GM18502 (cell line): ENCODE results near the gene CHTF8.

ENCODE experiments used
- ATAC-seq: cut with Tn5 transposase; IDR thresholded peaks from one replicate; pipeline ENCODE4 v1.9.1; 2021; ENCODE audit warnings: mild to moderate bottlenecking; ENCODE audit not compliant: unreplicated experiment, poor library complexity

CHTF8 gene

GRCh38 chr16:69114976-69115355 is 17.4 kb downstream of the CHTF8 start:
- no peak for ATAC-seq

DNA sequence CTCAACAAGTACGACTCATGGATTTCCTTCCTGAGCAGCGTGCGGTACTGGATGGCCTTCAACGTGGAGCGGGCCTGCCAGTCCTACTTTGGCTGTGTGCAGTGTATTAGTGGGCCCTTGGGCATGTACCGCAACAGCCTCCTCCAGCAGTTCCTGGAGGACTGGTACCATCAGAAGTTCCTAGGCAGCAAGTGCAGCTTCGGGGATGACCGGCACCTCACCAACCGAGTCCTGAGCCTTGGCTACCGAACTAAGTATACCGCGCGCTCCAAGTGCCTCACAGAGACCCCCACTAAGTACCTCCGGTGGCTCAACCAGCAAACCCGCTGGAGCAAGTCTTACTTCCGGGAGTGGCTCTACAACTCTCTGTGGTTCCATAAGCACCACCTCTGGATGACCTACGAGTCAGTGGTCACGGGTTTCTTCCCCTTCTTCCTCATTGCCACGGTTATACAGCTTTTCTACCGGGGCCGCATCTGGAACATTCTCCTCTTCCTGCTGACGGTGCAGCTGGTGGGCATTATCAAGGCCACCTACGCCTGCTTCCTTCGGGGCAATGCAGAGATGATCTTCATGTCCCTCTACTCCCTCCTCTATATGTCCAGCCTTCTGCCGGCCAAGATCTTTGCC is 17.9 kb downstream of the CHTF8 start:
- no peak for ATAC-seq

GRCh38 chr16:69113216-69113615 is 19.2 kb downstream of the CHTF8 start:
- ATAC-seq, result no peak

DNA sequence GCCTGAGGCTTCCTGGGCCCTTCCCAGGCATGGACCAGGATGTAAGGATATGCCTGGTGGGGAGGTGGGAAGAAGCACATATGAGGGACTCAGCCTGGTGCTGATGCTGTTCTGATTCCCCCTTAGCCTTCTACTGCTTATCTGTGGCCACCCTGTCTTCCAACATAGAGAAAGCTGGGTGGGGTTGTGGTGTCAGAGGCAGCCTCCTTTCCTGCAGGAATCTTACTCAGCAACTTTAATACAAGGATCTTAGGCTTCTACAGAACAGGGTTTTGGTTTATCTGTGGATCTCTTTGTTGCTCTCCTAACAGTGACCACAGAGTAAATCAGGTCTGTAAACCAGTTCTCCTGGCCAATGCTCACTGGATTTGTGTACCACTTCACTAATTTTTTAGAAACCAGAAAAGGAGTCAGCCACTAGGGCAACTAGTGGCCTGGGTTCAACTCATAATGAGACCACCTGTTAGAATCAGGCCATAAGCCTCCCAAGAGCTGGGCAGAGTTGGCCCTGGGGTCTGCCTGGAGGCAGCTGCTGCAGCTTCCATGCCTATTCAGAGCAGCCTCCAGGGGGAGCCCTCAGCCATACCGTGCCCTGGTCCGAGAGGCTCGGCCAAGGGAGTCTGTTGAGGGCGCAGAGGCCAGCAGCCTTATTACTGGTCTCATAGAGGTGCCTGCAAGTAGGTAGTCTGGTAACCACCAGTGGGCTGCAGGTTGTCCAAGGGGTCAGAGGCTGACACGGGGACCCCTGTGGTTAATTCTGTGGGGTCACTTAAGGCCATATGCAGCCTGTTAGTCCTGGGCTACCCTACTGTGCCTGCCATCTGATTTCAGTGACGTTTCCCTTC is 19.9 kb downstream of the CHTF8 start:
- no peak for ATAC-seq

DNA sequence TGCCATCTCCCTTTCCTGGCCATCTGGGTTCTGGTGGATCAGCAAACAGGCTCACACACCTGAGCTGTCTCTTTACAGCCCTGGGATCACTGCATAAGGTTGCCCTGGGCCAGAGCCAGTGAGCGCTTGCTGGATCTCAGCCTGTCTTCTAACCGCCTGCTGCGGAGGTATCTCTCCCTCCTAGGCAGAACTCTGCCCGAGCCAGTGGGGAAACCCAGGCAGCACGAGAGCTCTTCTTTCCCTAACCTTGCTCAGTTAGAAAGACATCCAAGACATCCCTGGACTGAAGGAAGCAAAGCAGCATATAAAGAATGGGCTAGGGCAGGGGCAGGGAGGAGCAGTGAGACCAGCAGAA is 20.5 kb downstream of the CHTF8 start:
- no peak for ATAC-seq

DNA sequence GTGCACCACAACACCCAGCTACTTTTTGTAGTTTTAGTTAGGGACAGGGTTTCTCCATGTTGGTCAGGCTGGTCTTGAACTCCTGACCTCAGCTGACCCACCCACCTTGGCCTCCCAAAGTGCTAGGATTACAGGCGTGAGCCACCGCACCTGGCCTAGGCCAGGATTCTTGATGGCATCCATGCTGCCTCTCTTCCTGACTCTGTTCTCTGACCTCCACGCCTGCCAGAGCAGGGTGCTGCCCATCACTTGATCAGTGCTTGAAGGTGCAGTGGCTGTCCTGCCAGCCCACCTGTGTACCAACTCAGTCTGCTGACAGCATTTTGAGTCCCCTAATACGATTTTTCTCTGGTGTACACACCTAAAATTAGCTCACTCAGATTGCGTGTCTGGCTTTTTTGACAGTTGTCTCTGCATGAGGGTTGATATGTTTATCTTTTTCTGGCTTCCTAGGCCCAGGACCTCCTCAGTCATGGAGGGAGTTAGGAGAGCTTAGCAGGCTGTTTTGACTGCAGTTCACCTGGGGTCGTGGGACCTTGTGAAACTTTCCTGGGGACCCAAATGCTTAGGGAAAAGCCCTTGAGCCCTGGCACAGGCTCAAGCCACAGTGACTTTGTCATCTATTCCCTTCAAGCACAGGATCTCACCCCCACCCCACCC is 21.0 kb downstream of the CHTF8 start:
- no peak for ATAC-seq

DNA sequence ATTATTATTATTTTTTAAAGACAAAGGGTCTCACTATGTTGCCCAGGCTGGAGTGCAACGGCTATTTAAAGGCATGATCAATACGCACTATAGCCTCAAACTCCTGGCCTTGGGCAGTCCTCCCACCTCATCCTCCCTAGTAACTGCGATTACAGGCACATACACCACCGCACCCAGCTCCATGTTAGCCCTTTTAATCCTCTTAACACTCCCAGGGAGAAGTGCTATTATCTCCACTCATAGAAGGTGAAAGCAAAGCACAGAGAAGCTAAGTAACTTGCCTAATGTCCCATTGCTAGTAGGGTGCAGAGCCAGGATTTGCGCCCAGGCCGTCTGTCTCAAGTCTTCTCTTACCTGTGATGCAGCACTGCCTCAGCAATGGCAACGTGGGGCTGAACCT is 22.0 kb downstream of the CHTF8 start:
- no peak for ATAC-seq

- no peak for ATAC-seq
Observed at GRCh38 chr16:69109486-69110270, 22.7 kb downstream of the CHTF8 start.

GRCh38 chr16:69108905-69109252 is 23.5 kb downstream of the CHTF8 start:
- ATAC-seq, result no peak

- no peak for ATAC-seq
Observed at GRCh38 chr16:69108064-69108904, 24.1 kb downstream of the CHTF8 start.

DNA sequence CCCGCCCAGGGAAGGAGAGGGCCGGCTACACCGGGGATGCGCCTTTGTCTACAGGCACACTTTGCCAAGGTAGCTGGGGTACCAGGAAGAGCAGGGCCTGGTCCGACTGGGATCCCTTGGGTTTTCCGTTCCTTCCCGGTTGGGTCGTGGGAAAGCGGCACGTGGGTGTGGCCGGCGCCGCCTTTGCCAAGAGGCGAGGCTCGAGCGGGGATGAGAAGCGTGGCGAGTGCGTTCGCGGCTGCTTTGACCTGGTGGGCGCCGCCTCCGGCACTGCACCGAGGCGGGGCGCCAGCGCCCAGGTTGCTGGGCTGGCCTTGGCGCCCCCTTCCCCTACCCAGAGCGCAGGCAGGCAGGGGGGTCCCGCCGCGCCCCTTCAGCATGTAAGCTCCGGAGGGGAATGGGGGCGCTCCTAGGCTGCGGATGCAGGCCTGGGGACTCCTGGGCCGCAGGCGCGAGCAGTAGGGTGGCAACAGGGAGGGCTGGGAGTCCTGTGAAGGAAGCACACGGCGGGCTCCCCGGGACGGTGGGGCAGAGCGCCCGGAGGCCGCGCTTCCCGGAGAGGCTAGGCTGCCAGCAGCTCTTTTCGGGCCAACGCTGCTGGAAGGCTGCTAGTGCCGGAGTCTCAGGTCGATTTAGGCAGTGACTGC is 24.9 kb downstream of the CHTF8 start:
- no peak for ATAC-seq

- ATAC-seq, result no peak
Observed at GRCh38 chr16:69106491-69107315, 25.7 kb downstream of the CHTF8 start.

DNA sequence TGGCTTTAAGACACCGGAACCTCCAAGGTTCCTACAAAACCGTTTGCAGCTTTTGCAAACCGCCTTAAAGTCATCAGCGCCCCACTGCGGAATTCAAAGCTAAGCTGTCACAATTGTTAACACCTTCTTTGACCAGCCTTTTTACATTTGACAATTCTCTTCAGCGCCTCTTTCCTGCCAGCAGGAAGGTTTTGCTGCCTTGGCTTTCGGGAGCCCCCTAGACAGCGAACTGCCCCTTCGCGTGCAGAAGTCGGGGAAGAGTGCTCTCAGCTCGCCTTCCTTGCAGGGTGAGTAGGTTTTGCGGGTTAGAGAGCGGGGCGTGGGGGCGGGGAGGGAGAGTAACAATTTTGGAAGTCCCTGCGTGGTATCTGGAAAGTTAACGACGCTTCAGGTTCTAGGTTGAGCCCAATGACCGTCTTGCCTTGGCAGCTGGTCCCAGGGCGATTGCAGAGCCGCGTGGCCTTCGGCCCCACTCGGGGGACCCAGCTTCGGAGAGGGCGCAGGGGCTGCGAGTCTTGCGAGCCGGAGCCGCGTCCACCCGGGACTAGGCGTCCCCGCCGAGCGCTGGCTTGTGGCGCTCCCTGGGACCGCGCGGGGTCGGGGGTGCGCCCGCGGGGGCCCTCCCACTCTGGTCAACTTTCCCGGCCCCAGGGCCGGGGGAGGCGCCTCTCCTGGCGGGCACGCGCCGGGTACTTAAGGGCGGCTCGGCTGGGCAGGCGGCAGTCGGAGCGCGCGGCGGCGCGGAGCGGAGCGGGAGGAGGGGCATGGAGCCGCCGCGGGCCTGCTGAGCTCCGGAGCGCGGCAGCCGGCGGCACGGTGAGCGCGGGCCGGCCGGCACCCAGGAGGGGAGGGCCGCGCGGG is 26.7 kb downstream of the CHTF8 start, which contains the start of gene HAS3:
TSS of gene HAS3 (plus strand) at position 153 of the 861 bp plus-strand sequence. CDS start 3,743 bp downstream, outside the sequence.
- ATAC-seq, result no peak

- no peak for ATAC-seq
Observed at GRCh38 chr16:69100071-69100691, 32.2 kb downstream of the CHTF8 start.

GRCh38 chr16:69095193-69095592 is 37.2 kb downstream of the CHTF8 start:
- no peak for ATAC-seq

DNA sequence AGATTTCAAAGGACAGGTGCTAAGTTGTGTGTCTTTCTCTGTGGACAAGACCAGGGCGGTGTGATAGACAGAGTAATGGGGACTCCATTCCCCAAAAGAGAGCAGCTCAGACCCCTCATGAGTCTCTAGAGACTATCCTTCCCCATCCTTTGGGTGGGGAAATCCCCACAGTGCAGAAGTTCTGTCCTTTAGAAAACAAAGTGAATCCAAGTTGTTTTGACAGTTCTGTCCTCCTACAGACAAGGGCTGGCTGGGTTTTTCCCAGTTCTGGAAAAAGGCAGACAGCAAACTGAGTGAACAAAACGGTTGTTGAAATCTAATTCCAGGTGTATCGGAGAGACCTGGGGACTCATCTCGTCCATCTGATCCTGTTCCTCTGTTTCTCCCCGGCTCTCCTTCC is 37.9 kb downstream of the CHTF8 start:
- ATAC-seq, result no peak

DNA sequence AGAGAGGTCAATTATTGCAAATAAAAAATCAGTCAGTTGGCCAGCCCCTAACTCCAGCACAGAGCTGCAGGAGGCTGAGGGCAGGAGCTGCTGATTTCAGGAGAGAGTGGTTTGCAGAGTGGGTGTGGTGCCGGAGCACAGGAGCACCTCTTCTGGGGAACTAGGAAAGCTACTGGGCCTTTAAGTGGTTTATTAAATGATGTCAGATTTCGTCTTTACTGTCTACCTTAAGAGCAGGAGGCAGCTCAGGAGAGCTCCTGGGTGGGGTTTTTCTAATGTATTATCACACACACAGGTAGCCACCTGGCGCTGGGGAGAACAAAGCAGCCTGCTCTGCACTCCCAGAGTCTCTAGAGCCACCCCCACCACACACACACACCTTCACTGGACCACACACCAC is 38.4 kb downstream of the CHTF8 start:
- no peak for ATAC-seq
